HK-2 (cell line): ENCODE data around the gene ATP2B3.

ENCODE experiments used
- DNase-seq: peaks from one replicate; pipeline ENCODE4 v3.0.0-alpha.2; 2018; ENCODE audit not compliant: unreplicated experiment

The ATP2B3 gene

DNA sequence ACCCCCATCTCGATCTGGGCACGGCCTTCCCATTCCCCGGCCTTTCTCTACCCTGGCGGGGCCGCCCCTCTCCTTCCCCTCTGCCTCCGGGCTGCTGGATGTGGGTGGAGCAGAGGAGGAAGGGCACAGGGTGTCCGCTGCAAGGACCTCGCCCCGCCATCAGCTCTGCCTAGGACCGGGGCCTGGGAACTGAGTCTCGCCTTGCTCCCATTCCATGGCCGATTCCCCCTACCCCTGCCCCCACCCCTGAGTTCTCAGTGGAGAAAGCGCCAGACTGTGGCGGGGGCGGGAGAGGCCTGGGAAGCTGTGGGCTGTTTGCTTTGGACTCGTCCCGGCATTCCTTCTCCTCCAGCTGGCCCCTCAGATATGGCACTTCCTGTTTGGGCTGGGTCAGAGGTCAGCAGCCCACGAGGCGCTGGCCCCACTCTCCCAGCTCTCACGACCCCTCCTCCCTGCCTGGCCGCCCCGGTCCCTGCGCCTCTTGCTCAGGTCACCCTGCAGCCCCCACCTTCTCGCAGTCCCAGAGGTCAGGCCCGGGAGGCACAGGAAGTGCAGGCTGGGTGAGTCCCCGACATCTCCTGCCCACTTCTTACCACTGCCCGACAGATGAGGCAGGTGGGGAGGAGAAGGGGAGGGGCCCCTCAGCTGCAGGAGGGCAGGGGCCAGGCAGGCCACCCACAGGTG, 29.1 kb upstream of the ATP2B3 start:
- no peak for DNase-seq

DNA sequence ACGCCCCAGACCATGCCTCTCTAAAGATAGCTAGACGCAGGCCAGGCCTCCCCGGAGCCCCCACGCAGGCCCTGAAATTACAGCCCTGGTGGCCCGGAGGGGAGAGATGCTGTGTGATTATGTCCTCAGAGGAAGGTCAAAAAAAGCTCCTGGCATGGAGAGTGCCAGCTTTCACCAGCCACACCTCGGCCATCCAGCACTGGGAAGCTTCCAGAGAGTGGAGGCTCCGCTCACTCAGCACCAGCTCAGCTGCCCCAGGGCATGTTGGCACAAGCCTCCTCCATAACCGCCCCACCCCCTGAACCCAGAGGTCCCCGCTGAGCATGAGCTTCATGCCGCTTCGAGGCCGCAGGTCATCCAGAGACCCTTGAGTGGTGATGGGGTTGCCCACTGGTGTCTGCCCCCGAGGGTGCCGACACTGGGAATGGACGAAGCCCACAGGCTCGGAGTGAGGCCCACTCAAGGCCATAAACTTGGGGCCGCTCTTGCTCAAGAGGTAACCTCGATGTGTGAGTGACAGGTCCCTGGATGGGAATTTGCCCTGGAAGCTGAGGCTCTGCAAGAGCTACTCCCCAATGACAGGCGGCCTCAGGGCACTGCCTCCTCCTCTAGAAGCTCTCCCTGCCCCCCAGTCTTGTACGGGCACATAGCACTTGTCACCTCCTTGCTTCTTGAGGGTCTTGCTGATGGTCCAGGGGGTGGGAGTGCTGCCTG, 27.1 kb upstream of the ATP2B3 start:
- no peak for DNase-seq

DNA sequence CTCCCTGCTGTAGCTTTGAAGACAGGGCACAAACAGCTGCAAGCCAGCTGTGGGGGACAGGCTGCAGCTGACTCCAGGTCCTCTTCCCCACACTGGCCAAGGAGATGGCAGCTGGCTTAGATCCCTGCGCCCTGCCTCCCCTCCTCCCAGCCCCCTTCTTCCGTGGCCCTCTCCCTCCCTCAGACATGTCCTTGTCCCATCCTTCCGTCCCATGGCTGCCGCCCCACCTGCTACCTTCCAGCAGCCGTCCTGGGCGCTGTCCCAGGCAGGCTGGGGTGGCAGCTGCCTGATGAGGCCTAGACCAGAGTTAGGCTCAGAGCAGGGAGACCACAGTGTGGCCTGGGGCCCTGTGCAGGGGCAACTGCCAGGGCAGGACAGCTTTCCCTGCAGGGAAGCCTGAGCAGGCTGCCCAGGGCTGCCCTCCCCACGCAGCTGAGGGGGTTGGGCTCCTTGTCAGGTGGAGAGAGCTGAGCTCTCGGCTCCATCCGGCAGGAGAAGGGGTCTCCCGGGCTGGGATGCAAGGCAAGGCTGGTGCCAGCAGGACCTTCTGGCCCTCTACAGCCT, 26.0 kb upstream of the ATP2B3 start:
- DNase-seq = no peak

- no peak for DNase-seq
Observed at GRCh38 chrX:153491918-153492317, 25.5 kb upstream of the ATP2B3 start.

- no peak for DNase-seq
Observed at GRCh38 chrX:153492543-153492942, 24.9 kb upstream of the ATP2B3 start.

- no peak for DNase-seq
Observed at GRCh38 chrX:153493085-153493484, 24.4 kb upstream of the ATP2B3 start.

DNA sequence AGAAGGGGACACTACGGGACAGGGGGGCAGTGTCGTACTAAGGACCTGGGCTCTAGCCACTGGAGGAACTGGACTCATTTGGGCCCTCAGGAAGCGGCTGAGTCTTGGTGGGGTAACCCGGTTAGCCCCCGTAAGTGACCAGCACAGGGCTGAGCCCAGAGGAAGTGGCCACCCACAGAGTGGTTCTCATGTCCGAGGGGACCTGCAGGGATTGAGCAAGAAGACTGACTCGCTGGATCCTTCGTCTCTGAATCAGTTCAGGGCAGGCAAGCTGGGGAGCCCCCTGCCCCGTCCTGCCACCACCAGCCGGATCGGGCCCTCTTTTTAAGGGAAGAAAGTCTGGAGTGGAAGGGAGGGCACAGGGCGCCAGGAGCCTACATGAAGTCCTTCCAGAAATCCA, 23.4 kb upstream of the ATP2B3 start:
- DNase-seq = no peak

GRCh38 chrX:153494541-153495361, 22.7 kb upstream of the ATP2B3 start, which contains the start of gene BGN:
TSS of gene BGN (plus strand) at chrX:153494980. CDS start at chrX:153504632, 9,652 bp downstream.
- peak; percentile 18 for DNase-seq

- DNase-seq = no peak
Observed at GRCh38 chrX:153495362-153495751, 22.1 kb upstream of the ATP2B3 start.

DNA sequence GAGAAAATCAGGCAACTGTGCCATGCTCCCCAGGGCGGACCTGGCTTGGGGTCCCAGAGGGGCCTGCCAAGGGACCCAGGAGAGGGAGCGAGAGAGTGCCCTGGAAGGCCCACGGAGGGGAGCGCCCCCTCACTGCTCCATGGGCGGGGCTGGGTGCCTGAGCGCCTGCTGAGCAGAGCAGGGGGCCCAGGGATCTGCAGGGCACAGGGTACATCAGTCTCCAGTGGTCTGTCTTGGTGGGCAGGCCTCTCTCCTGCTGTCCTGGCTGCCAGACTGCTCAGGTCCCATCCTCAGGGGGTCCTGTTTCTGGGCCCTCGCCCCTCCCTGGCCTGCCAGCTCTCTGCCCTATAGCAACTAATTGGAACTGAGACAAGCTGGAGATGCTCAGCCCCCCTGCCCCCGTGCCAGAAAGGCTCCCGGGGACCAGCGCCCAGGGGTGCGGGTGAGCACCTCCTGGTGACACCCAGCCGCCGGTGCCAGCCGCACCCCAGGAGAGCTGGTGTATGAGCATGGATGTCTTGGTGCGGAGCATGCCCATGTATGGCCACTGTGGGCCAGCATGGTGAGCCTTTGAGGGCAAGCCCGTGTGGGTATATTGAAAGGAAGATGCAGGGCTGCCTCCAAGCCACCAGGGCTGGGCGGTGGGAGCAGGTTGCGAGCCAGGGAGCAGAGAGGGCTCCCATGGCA, 21.4 kb upstream of the ATP2B3 start:
- no peak for DNase-seq

DNA sequence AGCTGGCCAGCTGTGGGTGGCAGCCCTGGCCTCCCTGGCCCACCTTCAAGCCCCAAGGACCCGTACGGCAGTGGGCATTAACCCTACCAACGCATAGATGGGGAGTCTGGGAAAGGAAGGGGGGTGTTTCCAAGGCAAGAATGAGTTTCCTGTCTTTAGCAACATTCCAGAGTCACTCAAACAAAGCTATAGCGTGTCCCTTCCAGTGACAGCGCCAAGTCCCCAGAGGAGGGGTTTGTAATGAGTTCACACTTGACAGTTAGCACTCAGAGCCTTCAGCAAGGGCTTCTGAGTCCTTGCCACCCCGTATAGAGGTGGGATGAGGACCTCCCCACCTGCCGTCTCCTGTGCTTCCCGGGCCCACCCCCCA, 20.9 kb upstream of the ATP2B3 start:
- no peak for DNase-seq

GRCh38 chrX:153498453-153498852, 19.0 kb upstream of the ATP2B3 start:
- no peak for DNase-seq

DNA sequence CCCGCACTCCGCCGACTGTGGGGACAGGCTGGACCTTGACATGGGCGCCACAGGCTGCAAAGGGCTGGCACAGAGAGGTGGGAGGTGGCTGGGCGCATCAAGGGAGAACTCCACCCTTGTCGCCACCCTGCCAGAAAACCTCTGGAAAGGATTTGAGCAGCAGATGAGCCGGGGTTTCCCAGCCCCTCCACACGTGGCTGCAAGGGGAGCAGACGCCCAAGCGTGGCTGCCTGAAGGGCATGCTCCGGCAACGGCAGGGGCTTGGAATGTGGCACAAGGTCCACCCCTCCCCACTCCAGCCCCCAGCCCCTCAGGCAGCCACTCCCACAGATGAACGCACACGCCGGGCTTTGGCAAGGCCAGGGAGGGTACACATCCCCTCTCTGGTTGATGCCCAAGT, 18.1 kb upstream of the ATP2B3 start:
- DNase-seq = no peak

DNA sequence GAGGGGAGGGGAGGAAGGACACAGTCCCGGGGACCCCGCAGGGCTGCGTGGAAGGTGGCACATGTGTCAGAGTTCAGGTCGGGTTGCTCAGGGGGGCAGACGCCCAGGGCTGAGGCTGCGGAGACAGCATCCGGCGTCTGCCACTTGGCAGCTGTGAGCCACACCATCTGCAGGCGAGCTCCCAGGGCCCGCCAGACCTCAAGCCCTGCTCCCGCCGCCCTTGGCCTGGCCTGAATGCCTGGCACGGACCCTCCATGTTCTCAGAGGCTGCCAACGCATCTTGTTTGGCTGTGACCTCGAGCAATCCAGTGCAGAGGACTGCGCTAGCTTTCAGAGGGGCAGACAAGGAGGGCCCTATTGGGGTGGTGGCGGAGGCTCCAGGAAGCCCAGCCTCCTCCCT, 17.6 kb upstream of the ATP2B3 start:
- DNase-seq = no peak

- no peak for DNase-seq
Observed at GRCh38 chrX:153500676-153501280, 16.7 kb upstream of the ATP2B3 start.

DNA sequence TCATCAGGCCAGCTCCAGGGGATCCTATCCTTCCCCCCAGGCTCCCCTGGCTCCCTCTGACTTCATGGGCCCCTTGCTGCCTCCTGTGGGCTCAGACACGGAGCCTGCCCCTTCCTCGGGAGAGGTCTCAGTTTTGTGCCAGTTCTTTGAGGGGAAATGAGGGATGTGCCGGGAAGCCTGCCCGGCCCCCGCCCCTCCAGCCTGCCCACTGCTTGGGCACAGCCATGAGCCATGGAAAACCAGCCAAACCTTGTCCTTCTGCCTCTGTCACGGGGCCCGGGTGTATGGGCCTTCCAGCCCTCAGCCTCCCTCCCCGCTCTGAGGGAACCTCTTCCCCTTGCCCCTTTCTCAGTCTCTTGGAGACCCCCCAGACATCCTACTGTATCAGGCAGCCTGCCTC, 15.9 kb upstream of the ATP2B3 start:
- no peak for DNase-seq

DNA sequence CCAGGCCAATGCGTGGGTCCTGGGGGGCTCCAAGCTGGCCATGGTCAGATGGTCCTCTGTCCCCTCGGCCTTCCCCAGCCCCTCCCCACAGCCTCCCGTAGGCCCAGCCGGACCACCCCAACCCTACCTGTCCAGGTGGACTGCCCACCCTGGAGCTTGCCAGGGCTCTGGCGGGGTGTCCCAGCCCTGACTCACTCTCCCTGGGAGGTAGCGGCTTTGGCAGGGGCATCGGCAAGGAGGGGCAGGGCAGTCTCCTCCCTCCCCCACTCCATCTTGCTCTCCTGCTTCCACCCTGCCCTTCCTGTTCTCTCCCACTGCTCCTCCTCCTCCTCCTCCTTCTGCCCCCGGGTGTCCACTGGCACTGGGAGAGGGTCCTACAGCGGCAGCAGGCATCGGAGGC, 15.3 kb upstream of the ATP2B3 start:
- no peak for DNase-seq

DNA sequence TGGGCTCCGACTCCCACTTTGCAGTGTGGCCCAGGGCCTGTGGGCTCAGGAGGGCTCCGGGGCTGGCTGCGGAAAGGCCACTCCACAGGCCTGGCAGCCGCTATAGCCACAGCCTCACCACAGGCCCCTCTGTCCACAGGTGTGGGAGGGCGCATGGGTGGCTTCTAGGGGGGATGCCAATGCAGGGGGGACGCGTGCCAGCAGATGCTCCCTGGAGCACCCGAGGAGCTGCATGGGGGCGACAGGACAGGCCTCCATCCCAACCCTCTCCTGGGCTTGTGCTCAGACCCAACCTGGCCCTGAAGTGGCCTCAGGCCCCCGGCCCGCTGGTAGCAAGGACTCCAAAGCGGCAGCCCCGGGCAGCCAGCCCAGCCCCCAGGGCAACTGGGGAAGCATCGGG, 14.6 kb upstream of the ATP2B3 start:
- no peak for DNase-seq

DNA sequence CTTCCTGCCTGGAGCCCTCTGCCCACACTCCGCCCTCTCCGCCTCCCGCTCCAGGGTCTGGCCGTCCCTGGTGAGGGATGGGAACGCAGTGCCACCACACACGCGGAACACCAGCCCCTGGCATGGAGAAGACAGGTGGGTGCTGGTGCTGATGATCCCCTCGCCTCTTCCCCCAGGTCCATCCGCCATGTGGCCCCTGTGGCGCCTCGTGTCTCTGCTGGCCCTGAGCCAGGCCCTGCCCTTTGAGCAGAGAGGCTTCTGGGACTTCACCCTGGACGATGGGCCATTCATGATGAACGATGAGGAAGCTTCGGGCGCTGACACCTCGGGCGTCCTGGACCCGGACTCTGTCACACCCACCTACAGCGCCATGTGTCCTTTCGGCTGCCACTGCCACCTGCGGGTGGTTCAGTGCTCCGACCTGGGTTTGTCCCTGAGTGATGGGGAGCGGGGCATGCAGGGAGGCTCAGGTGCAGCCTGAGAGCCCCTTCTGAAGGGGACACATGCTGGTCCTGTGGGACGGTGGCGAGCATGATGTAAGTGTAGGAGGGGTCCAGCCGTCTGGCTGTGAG, 12.9 kb upstream of the ATP2B3 start:
- no peak for DNase-seq

GRCh38 chrX:153505361-153505760, 12.1 kb upstream of the ATP2B3 start:
- DNase-seq = no peak
